ENCODE data around the gene SGPL1.

SGPL1 gene

DNA sequence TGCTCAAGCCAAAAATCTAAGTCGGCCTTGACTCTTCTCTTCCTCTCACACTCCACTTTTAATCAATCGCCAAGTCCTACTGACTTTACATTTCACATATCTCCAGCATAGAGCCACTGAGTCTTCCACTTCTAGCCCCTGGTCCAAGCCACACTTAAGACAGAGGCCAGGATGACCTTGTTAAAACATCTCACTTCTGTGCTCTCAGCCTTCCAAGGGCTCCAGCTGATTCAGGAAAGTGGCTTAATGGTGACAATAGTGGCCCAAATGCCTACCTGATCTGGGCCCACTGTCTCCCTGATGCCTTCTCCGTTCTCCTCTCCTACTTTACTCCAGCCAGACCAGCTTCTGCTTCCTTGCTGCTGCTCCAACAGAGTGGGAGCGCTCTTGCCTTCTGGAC is 35.0 kb upstream of the SGPL1 start:
- TF ChIP-seq POLR2A (IDR thresholded peaks at IDR 0.05; ENCODE audit: low read depth, low read length): no peak
- no peak for TF ChIP-seq POU2F2 (IDR thresholded peaks at IDR 0.05; ENCODE audit: low read depth, low read length)
- no peak for TF ChIP-seq TAF1 (IDR thresholded peaks at IDR 0.05; ENCODE audit: low read depth, low read length)
- no peak for TF ChIP-seq PAX5 (IDR thresholded peaks at IDR 0.05; ENCODE audit: insufficient read depth, low read length, severe bottlenecking)
- TF ChIP-seq SPI1 (IDR thresholded peaks at IDR 0.05; ENCODE audit: low read depth, low read length): no peak
- no peak for TF ChIP-seq POLR2AphosphoS5 (IDR thresholded peaks at IDR 0.05; ENCODE audit: low read depth, low read length)
- DNase-seq (ENCODE audit: insufficient read length, low spot score): no peak
- no peak for FAIRE-seq

DNA sequence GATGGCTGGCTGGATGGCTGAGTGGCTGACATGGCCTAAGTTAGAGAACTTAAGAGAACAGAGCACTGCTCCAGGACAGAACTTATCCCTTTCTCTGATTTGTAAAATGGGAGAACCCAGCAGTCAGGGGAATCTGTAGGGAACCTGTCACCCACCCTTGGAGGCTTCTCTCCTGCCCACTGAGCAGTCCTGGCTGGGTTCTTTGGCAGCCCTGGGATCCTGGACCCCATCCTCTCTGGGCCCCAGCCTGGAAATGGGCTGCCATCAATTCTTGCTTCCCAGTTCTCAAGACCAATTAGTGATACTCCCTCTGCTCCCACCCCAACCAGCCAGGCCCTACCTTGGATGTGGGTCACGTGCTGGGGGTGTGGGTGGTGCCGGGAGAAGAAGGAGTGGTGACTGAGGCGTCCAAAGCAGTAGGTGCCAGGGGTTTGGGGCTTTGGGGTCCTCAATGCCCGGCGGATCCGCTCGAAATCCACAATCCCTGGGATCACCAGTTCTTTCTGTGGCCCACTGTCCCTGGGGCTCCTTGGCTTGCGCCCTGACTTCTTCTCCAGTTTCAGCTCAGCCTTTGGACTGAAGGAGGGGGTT is 34.2 kb upstream of the SGPL1 start:
- TF ChIP-seq POU2F2 (IDR thresholded peaks at IDR 0.05; ENCODE audit: low read depth, low read length) (no peak), POLR2A (IDR thresholded peaks at IDR 0.05; ENCODE audit: low read depth, low read length) (no peak), TAF1 (IDR thresholded peaks at IDR 0.05; ENCODE audit: low read depth, low read length) (no peak), POLR2AphosphoS5 (IDR thresholded peaks at IDR 0.05; ENCODE audit: low read depth, low read length) (no peak), SPI1 (IDR thresholded peaks at IDR 0.05; ENCODE audit: low read depth, low read length) (no peak), PAX5 (IDR thresholded peaks at IDR 0.05; ENCODE audit: insufficient read depth, low read length, severe bottlenecking) (no peak)
- FAIRE-seq (no peak), DNase-seq (ENCODE audit: insufficient read length, low spot score) (no peak)

DNA sequence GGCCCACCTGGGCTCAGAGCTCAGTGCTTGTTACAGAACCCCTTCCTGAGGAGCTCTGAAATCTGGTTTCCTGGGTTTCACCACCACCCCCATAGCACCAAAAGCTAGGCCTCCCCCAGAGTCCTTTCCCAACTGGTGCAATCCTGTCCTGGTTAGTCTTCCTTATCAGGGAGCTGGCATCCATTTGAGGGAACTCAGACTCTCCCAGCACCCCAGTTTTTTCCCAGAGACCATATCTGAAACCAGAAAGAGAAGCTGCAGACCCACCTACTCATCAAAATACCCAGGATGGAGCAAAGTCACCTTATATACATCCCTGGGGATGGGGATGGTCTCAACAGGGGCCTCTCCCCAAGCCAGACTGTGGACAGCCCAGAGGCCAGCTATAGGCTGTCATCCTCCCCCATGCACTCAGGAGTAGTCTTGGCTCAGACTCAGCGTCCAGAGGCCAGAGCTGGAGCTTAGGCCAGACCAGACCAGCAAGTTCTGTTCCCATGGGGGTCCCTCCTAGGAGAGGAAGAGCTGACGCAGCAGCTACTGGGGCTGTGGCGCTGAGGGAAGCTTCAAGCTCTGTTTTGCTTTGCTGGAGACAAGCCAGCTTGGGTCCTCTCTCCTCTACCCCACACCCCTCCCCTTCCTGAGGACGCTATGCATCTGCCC is 33.5 kb upstream of the SGPL1 start:
- FAIRE-seq (no peak), DNase-seq (ENCODE audit: insufficient read length, low spot score) (no peak)
- TF ChIP-seq TAF1 (IDR thresholded peaks at IDR 0.05; ENCODE audit: low read depth, low read length): no peak
- no peak for TF ChIP-seq SPI1 (IDR thresholded peaks at IDR 0.05; ENCODE audit: low read depth, low read length)

- DNase-seq (ENCODE audit: insufficient read length, low spot score): no peak
- TF ChIP-seq POLR2A (IDR thresholded peaks at IDR 0.05; ENCODE audit: low read depth, low read length): no peak
- TF ChIP-seq POU2F2 (IDR thresholded peaks at IDR 0.05; ENCODE audit: low read depth, low read length): no peak
- TF ChIP-seq PAX5 (IDR thresholded peaks at IDR 0.05; ENCODE audit: insufficient read depth, low read length, severe bottlenecking): no peak
- TF ChIP-seq POLR2AphosphoS5 (IDR thresholded peaks at IDR 0.05; ENCODE audit: low read depth, low read length): no peak
- TF ChIP-seq SPI1 (IDR thresholded peaks at IDR 0.05; ENCODE audit: low read depth, low read length): no peak
- no peak for TF ChIP-seq TAF1 (IDR thresholded peaks at IDR 0.05; ENCODE audit: low read depth, low read length)
- FAIRE-seq: no peak
Observed at GRCh38 chr10:70782746-70783680, 32.7 kb upstream of the SGPL1 start.

- TF ChIP-seq PAX5 (IDR thresholded peaks at IDR 0.05; ENCODE audit: insufficient read depth, low read length, severe bottlenecking): no peak
- no peak for TF ChIP-seq TAF1 (IDR thresholded peaks at IDR 0.05; ENCODE audit: low read depth, low read length)
- TF ChIP-seq SPI1 (IDR thresholded peaks at IDR 0.05; ENCODE audit: low read depth, low read length): no peak
- TF ChIP-seq POLR2A (IDR thresholded peaks at IDR 0.05; ENCODE audit: low read depth, low read length): no peak
- TF ChIP-seq POLR2AphosphoS5 (IDR thresholded peaks at IDR 0.05; ENCODE audit: low read depth, low read length): no peak
- TF ChIP-seq POU2F2 (IDR thresholded peaks at IDR 0.05; ENCODE audit: low read depth, low read length): no peak
- DNase-seq (ENCODE audit: insufficient read length, low spot score): no peak
- no peak for FAIRE-seq
Observed at GRCh38 chr10:70784016-70784415, 31.7 kb upstream of the SGPL1 start.

GRCh38 chr10:70784471-70784870 is 31.3 kb upstream of the SGPL1 start:
- FAIRE-seq (no peak), DNase-seq (ENCODE audit: insufficient read length, low spot score) (no peak)
- TF ChIP-seq PAX5 (IDR thresholded peaks at IDR 0.05; ENCODE audit: insufficient read depth, low read length, severe bottlenecking) (no peak), POLR2AphosphoS5 (IDR thresholded peaks at IDR 0.05; ENCODE audit: low read depth, low read length) (no peak), TAF1 (IDR thresholded peaks at IDR 0.05; ENCODE audit: low read depth, low read length) (no peak)

DNA sequence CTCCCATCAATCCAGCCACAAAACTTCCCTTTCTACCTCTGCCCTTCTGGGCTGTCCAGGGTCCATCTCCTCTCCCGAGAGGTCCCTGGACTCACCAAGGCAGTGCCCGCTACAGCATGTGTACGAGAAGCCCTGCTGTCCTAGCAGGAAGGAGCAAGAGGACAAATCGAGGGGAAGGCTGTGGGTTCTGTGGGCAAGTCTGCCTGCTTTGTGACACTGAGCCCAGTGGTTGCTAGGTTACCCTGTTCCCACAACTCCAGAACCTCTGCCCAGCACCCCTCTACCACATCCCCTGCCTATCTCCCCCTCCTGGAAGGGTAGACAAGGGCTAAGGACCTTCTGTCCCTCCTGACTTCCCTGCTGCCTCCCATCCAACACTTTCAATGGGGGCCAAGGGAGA is 30.6 kb upstream of the SGPL1 start, which contains the start of gene TBATA:
TSS of gene TBATA (minus strand) at position 188 of the 400 bp plus-strand sequence. CDS start 1,998 bp downstream, outside the sequence.
- TF ChIP-seq PAX5 (IDR thresholded peaks at IDR 0.05; ENCODE audit: insufficient read depth, low read length, severe bottlenecking) (no peak), POLR2A (IDR thresholded peaks at IDR 0.05; ENCODE audit: low read depth, low read length) (no peak), POLR2AphosphoS5 (IDR thresholded peaks at IDR 0.05; ENCODE audit: low read depth, low read length) (no peak)
- DNase-seq (ENCODE audit: insufficient read length, low spot score) (no peak), FAIRE-seq (no peak)

GRCh38 chr10:70786799-70787415 is 28.8 kb upstream of the SGPL1 start:
- FAIRE-seq (no peak), DNase-seq (ENCODE audit: insufficient read length, low spot score) (no peak)

GRCh38 chr10:70791386-70792039 is 24.2 kb upstream of the SGPL1 start:
- FAIRE-seq (no peak), DNase-seq (ENCODE audit: insufficient read length, low spot score) (no peak)
- TF ChIP-seq POLR2A (IDR thresholded peaks at IDR 0.05; ENCODE audit: low read depth, low read length) (no peak), SPI1 (IDR thresholded peaks at IDR 0.05; ENCODE audit: low read depth, low read length) (no peak), TAF1 (IDR thresholded peaks at IDR 0.05; ENCODE audit: low read depth, low read length) (no peak), POLR2AphosphoS5 (IDR thresholded peaks at IDR 0.05; ENCODE audit: low read depth, low read length) (no peak), POU2F2 (IDR thresholded peaks at IDR 0.05; ENCODE audit: low read depth, low read length) (no peak), PAX5 (IDR thresholded peaks at IDR 0.05; ENCODE audit: insufficient read depth, low read length, severe bottlenecking) (no peak)

More at GRCh38 chr10:70786799-70787415, 28.8 kb upstream of the SGPL1 start:
- TF ChIP-seq POLR2AphosphoS5 (IDR thresholded peaks at IDR 0.05; ENCODE audit: low read depth, low read length) (no peak), SPI1 (IDR thresholded peaks at IDR 0.05; ENCODE audit: low read depth, low read length) (no peak), PAX5 (IDR thresholded peaks at IDR 0.05; ENCODE audit: insufficient read depth, low read length, severe bottlenecking) (no peak), POLR2A (IDR thresholded peaks at IDR 0.05; ENCODE audit: low read depth, low read length) (no peak), POU2F2 (IDR thresholded peaks at IDR 0.05; ENCODE audit: low read depth, low read length) (no peak), TAF1 (IDR thresholded peaks at IDR 0.05; ENCODE audit: low read depth, low read length) (no peak)

Measured in GM12891 (cell line).